Activated CD4-positive, CD25-positive, alpha-beta regulatory T cell treated with anti-CD3 and anti-CD28 coated beads, Interleukin-2, amount 50 U/mL, for 24 hours (primary cell): Measurements from ENCODE around the gene CALN1.
"Not testable (repeated sequence)": the region's sequence is repeated elsewhere in the genome, so short reads cannot be mapped to it uniquely, and the experiment has no call there.

Experiments
- ATAC-seq, 2 donors: fragments of 150-1000 bp; cut with Tn5 transposase; one replicate each; pipeline ENCODE4 v1.10.0; 2021; ENCODE audit warnings: mild to moderate bottlenecking in 1 of 2, moderate library complexity in 1 of 2

CALN1 gene

GRCh38 chr7:71961283-71961682, 450.9 kb downstream of the CALN1 start:
- ATAC-seq: no peak

- no peak for ATAC-seq
Observed at GRCh38 chr7:71942115-71942514, 470.0 kb downstream of the CALN1 start.

- no peak for ATAC-seq
Observed at GRCh38 chr7:71937840-71938371, 474.2 kb downstream of the CALN1 start.

- ATAC-seq: no peak
Observed at GRCh38 chr7:71935674-71936073, 476.5 kb downstream of the CALN1 start.

GRCh38 chr7:71933426-71933825, 478.7 kb downstream of the CALN1 start:
- no peak for ATAC-seq

GRCh38 chr7:71925663-71926062, 486.5 kb downstream of the CALN1 start:
- no peak for ATAC-seq

- ATAC-seq: not testable (repeated sequence)
Observed at GRCh38 chr7:71914204-71914603, 497.9 kb downstream of the CALN1 start.

- ATAC-seq: no peak
Observed at GRCh38 chr7:71912476-71912875, 499.7 kb downstream of the CALN1 start.

- ATAC-seq: no peak
Observed at GRCh38 chr7:71911051-71911450, 501.1 kb downstream of the CALN1 start.

GRCh38 chr7:71905821-71906220, 506.3 kb downstream of the CALN1 start:
- ATAC-seq: no peak

GRCh38 chr7:71904484-71904883, 507.7 kb downstream of the CALN1 start:
- no peak for ATAC-seq

- ATAC-seq: no peak
Observed at GRCh38 chr7:71900556-71900955, 511.6 kb downstream of the CALN1 start.

- ATAC-seq: no peak
Observed at GRCh38 chr7:71896535-71896934, 515.6 kb downstream of the CALN1 start.

GRCh38 chr7:71886046-71886445, 526.1 kb downstream of the CALN1 start:
- no peak for ATAC-seq

- no peak for ATAC-seq
Observed at GRCh38 chr7:71885487-71885886, 526.7 kb downstream of the CALN1 start.

GRCh38 chr7:71883415-71883814, 528.7 kb downstream of the CALN1 start:
- no peak for ATAC-seq

- no peak for ATAC-seq
Observed at GRCh38 chr7:71871446-71871845, 540.7 kb downstream of the CALN1 start.

GRCh38 chr7:71870812-71871211, 541.3 kb downstream of the CALN1 start:
- no peak for ATAC-seq

- no peak for ATAC-seq
Observed at GRCh38 chr7:71868797-71869196, 543.3 kb downstream of the CALN1 start.

GRCh38 chr7:71867626-71868025, 544.5 kb downstream of the CALN1 start:
- no peak for ATAC-seq

- no peak for ATAC-seq
Observed at GRCh38 chr7:71865172-71865571, 547.0 kb downstream of the CALN1 start.

- ATAC-seq: no peak
Observed at GRCh38 chr7:71864130-71864529, 548.0 kb downstream of the CALN1 start.

- no peak for ATAC-seq
Observed at GRCh38 chr7:71860572-71860971, 551.6 kb downstream of the CALN1 start.

- ATAC-seq: no peak
Observed at GRCh38 chr7:71857338-71857737, 554.8 kb downstream of the CALN1 start.

GRCh38 chr7:71854546-71855397, 557.4 kb downstream of the CALN1 start:
- no peak for ATAC-seq
